IMR-90 (cell line): Measurements from ENCODE around the gene IP6K1. TPM values are rescaled to one million over a fixed set of nuclear protein-coding genes. Genes with fewer than 3 reads are reported as not detected.

Source experiments
- ATAC-seq: fragments of 200-7000 bp; cut with Tn5 transposase; 2 replicates; pipeline ENCODE4 v1.9.1; 2020; ENCODE audit warnings: low read depth, mild to moderate bottlenecking, moderate library complexity
- BruUV-seq: library from RNA; stranded (reverse); fragments of 400-500 nt; replicated peaks from 2 replicates; lab custom pipeline; 2021; lab: Mats Ljungman, UMichigan
- CTCF ChIA-PET: fragments of 300-600 bp; formaldehyde crosslinking; extraction: SDS; loops from one replicate; lab custom pipeline; 2021; ENCODE audit warnings: antibody characterized with exemption; lab: Yijun Ruan, JAX
- POLR2A ChIA-PET: fragments of 300-600 bp; sonication (Branson Sonifier 250); formaldehyde crosslinking; loops from one replicate; lab custom pipeline; 2022; ENCODE audit warnings: antibody characterized with exemption; ENCODE audit not compliant: unreplicated experiment; lab: Charles Lee
- DNase-seq: peaks from one replicate; pipeline ENCODE4 v3.0.0; 2013
- H2AFZ ChIP-seq: replicated peaks from 2 replicates; pipeline ENCODE3; 2013; ENCODE audit warnings: low read length, mild to moderate bottlenecking; ENCODE audit not compliant: poor library complexity
- H2AK5ac ChIP-seq: 2 replicates; pipeline ENCODE4 v1.6.1; 2013; ENCODE audit warnings: low read depth, low read length, inconsistent platforms
- H2AK9ac ChIP-seq: replicated peaks from 2 replicates; pipeline ENCODE3; 2013; ENCODE audit warnings: mild to moderate bottlenecking, low read depth, low read length, moderate library complexity; ENCODE audit not compliant: poor library complexity
- H2BK120ac ChIP-seq: 2 replicates; pipeline ENCODE4 v1.6.1; 2013; ENCODE audit warnings: low read depth, low read length, inconsistent platforms
- H2BK15ac ChIP-seq: 3 replicates; pipeline ENCODE4 v1.6.1; 2013; ENCODE audit warnings: low read depth, low read length, inconsistent platforms
- H2BK20ac ChIP-seq: 2 replicates; pipeline ENCODE4 v1.6.1; 2013; ENCODE audit warnings: low read depth, mild to moderate bottlenecking, inconsistent platforms, low read length, moderate library complexity
- H2BK5ac ChIP-seq: 2 replicates; pipeline ENCODE4 v1.6.1; 2013; ENCODE audit warnings: mild to moderate bottlenecking, low read depth, low read length, inconsistent platforms; ENCODE audit not compliant: poor library complexity, severe bottlenecking
- H3K14ac ChIP-seq: replicated peaks from 2 replicates; pipeline ENCODE4 v1.6.1; 2013; ENCODE audit warnings: low read depth, low read length, inconsistent platforms
- H3K18ac ChIP-seq: 2 replicates; pipeline ENCODE4 v1.6.1; 2013; ENCODE audit warnings: low read depth, low read length, control low read depth
- H3K23ac ChIP-seq: 2 replicates; pipeline ENCODE4 v1.6.1; 2013; ENCODE audit warnings: low read depth, low read length, inconsistent platforms
- H3K27ac ChIP-seq: 2 replicates; pipeline ENCODE4 v1.5.1; 2013; ENCODE audit warnings: mild to moderate bottlenecking, control low read depth, low read length; ENCODE audit not compliant: insufficient read depth
- H3K27me3 ChIP-seq: 2 replicates; pipeline ENCODE4 v1.6.1; 2013; ENCODE audit warnings: low read length; ENCODE audit not compliant: control insufficient read depth, insufficient read depth
- H3K36me3 ChIP-seq: 2 replicates; pipeline ENCODE4 v1.6.1; 2013; ENCODE audit warnings: low read length, mixed read lengths; ENCODE audit not compliant: control insufficient read depth, insufficient read depth
- H3K4ac ChIP-seq: 2 replicates; pipeline ENCODE4 v1.6.1; 2013; ENCODE audit warnings: low read depth, low read length, inconsistent platforms
- H3K4me1 ChIP-seq: 2 replicates; pipeline ENCODE4 v1.6.1; 2013; ENCODE audit warnings: low read length, mixed read lengths; ENCODE audit not compliant: control insufficient read depth, insufficient read depth
- H3K4me2 ChIP-seq: 2 replicates; pipeline ENCODE4 v1.6.1; 2013; ENCODE audit warnings: low read depth, mild to moderate bottlenecking, control low read depth, low read length, moderate library complexity
- H3K4me3 ChIP-seq: 2 replicates; pipeline ENCODE4 v1.5.1; 2013; ENCODE audit warnings: low read depth, mild to moderate bottlenecking, control low read depth, low read length, moderate library complexity; ENCODE audit not compliant: insufficient read depth
- H3K56ac ChIP-seq: 2 replicates; pipeline ENCODE4 v1.6.1; 2013; ENCODE audit warnings: low read length, inconsistent platforms; ENCODE audit not compliant: insufficient read depth; ENCODE audit errors: extremely low read depth
- H3K79me1 ChIP-seq, 2 experiments: 2 replicates each; pipeline ENCODE4 v1.6.1; 2013; ENCODE audit warnings: low read length in 2 of 2, inconsistent platforms in 1 of 2, low read depth in 1 of 2
- H3K9ac ChIP-seq: 2 replicates; pipeline ENCODE4 v1.6.1; 2013; ENCODE audit warnings: low read depth, low read length, control low read depth
- H3K9me1 ChIP-seq: 2 replicates; pipeline ENCODE4 v1.6.1; 2013; ENCODE audit warnings: low read length, inconsistent platforms; ENCODE audit not compliant: insufficient read depth
- H3K9me3 ChIP-seq: 2 replicates; pipeline ENCODE4 v1.6.1; 2013; ENCODE audit warnings: low read length; ENCODE audit not compliant: control insufficient read depth, insufficient read depth
- H4K20me1 ChIP-seq: 2 replicates; pipeline ENCODE4 v1.6.1; 2013; ENCODE audit warnings: low read length, inconsistent platforms; ENCODE audit not compliant: insufficient read depth
- H4K5ac ChIP-seq: 2 replicates; pipeline ENCODE4 v1.6.1; 2013; ENCODE audit warnings: mild to moderate bottlenecking, low read depth, low read length, control low read depth
- H4K8ac ChIP-seq, 2 experiments: 2 replicates each; pipeline ENCODE4 v1.6.1; 2013; ENCODE audit warnings: low read depth in 2 of 2, low read length in 2 of 2, control low read depth in 1 of 2, inconsistent platforms in 1 of 2
- H4K91ac ChIP-seq: 2 replicates; pipeline ENCODE4 v1.6.1; 2013; ENCODE audit warnings: low read depth, low read length, inconsistent platforms; ENCODE audit not compliant: insufficient read depth
- FOS ChIP-seq: fragments of 150-350 bp; IDR thresholded peaks from 2 replicates; pipeline ENCODE4 v1.6.1; 2016; ENCODE audit warnings: low read depth, low read length
- WGBS, 2 experiments: methylation state at CpG; one replicate each; pipeline versions ENCODE4 v1.1.5 to v1.1.7; 2013; ENCODE audit warnings: missing lambda C conversion rate in 2 of 2; ENCODE audit not compliant: insufficient read length in 1 of 2; ENCODE audit errors: extremely low coverage in 2 of 2; 5-methylcytosine and 5-hydroxymethylcytosine counted together
- dilution Hi-C: fragments of 300-500 bp; cut with HindIII; formaldehyde crosslinking; loops from one replicate; pipeline ENCODE4 v1.14.3; 2018; ENCODE audit warnings: low sequenced_read_pairs; ENCODE audit not compliant: unreplicated experiment
- in situ Hi-C: fragments of 300-500 bp; cut with MboI; formaldehyde crosslinking; loops from 3 replicates; pipeline ENCODE4 v1.14.3; 2019; ENCODE audit warnings: low sequenced_read_pairs, inconsistent platforms, mixed read lengths
- intact Hi-C: fragments of 100-400 bp; cut with micrococcal nuclease; formaldehyde crosslinking; loops from 2 replicates; pipeline ENCODE4 v1.10.0; 2022
- polyA plus RNA-seq, 3 experiments: library from polyadenylated mRNA; depleted of rRNA; stranded (reverse); fragments of >200 nt; gene quantifications; 2 replicates each; pipeline ENCODE4 v1.2.3, GENCODE V29; 2012; ENCODE audit warnings: low replicate concordance in 1 of 3
- total RNA-seq: library from RNA; depleted of rRNA; stranded (reverse); fragments of >200 nt; gene quantifications from 2 replicates; pipeline ENCODE4 v1.2.3, GENCODE V29; 2012

Gene IP6K1
- total and polyA plus RNA-seq, 2 of the 4 experiments (the other 2 are of a cell fraction) = 28.3 to 28.7 TPM

DNA sequence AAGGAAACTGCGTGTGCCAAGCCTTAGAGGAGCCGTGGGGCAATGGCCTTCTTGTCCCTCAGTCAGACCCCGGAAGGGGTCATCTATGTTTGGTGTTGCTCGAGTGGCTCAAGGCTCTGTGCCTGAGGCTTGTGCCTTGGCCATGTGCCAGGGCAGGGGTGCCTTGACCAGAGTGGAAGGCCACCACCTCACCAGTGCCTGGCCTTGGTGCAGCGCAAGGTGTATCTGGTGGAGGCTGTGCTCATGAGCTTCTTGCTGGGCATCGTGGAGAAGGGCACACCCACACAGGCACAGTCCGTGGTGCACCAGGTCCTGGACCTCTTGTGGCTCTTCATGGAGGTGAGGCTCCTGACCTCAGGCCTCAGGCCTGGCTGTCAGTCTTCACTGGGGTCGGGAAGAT is 86.3 kb downstream of the IP6K1 start:
- intact Hi-C loops = loop anchor here (10.0 kb wide), 1 partner anchor 395 kb away; no protein-coding TSS in a partner anchor
- no peak overlapping the region for H3K4me2 ChIP-seq
- H3K23ac ChIP-seq = no peak overlapping the region
- no TSS peak for BruUV-seq
- no peak overlapping the region for H3K4ac ChIP-seq
- ChIA-PET CTCF (no interaction called here), POLR2A (no interaction called here)
- WGBS, 2 experiments = 70% methylated on average over 3 of the region's 8 CpGs; no CpG with 5 or more reads in 1 of the 2 experiments
- H3K9me3 ChIP-seq = no peaks in the 10 kb centered on the region
- no peak overlapping the region for H4K91ac ChIP-seq
- H3K27ac ChIP-seq = no peak overlapping the region
- ATAC-seq (no peak), DNase-seq (no peak)
- TF ChIP-seq FOS = no peak
- no peak overlapping the region for H2BK120ac ChIP-seq
- no peak overlapping the region for H3K14ac ChIP-seq
- peaks cover 44% of the 10 kb centered on the region for H3K36me3 ChIP-seq
- no peak overlapping the region for H2AK5ac ChIP-seq
- peaks cover 7% of the 10 kb centered on the region; the same call in 1 of the 2 replicates for H4K20me1 ChIP-seq
- H2BK20ac ChIP-seq = no peak overlapping the region
- no peak overlapping the region for H4K8ac ChIP-seq
- no peak overlapping the region for H3K9ac ChIP-seq
- no peak overlapping the region for H3K4me3 ChIP-seq
- no peaks in the 10 kb centered on the region for H3K9me1 ChIP-seq
- H3K18ac ChIP-seq = no peak overlapping the region
- no peaks in the 10 kb centered on the region for H3K27me3 ChIP-seq
- no peaks in the 10 kb centered on the region for H3K4me1 ChIP-seq
- no peak overlapping the region for H4K5ac ChIP-seq
- dilution Hi-C loops = no loop called here
- H2BK5ac ChIP-seq = no peak overlapping the region
- H2BK15ac ChIP-seq = no peak overlapping the region
- in situ Hi-C loops = loop anchor here (5.0 kb wide), 2 partner anchors 142 to 207 kb away; no protein-coding TSS in a partner anchor
- no peak overlapping the region for H2AFZ ChIP-seq
- peaks cover 1% of the 10 kb centered on the region in 2 experiments; a peak in 2 of 4 replicates for H3K79me1 ChIP-seq
- H2AK9ac ChIP-seq = no peak overlapping the region
- no peak overlapping the region for H3K56ac ChIP-seq
